Ecto neural progenitor cell (in vitro differentiated cells): Measurements from ENCODE around the gene IZUMO2.
A peak's percentile ranks its signal among the peaks of the same experiment; 100 is the strongest.
"Not testable (repeated sequence)": the region's sequence is repeated elsewhere in the genome, so short reads cannot be mapped to it uniquely, and the experiment has no call there.

ENCODE experiments used
- DNase-seq: peaks from one replicate; pipeline ENCODE4 v3.0.0-alpha.2; 2018; ENCODE audit warnings: low spot score

Gene IZUMO2

GRCh38 chr19:50184196-50184595 is 21.1 kb upstream of the IZUMO2 start:
- no peak for DNase-seq

- no peak for DNase-seq
These were observed 18.0 kb upstream of the IZUMO2 start for GRCh38 chr19:50181121-50181520.

GRCh38 chr19:50178859-50179537 is 15.9 kb upstream of the IZUMO2 start:
- no peak for DNase-seq

GRCh38 chr19:50178320-50178719 is 15.2 kb upstream of the IZUMO2 start:
- DNase-seq, result no peak

- DNase-seq, result no peak
These were observed 13.7 kb upstream of the IZUMO2 start for GRCh38 chr19:50176775-50177174.

GRCh38 chr19:50175924-50176323 is 12.8 kb upstream of the IZUMO2 start:
- no peak for DNase-seq

GRCh38 chr19:50174100-50174793 is 11.2 kb upstream of the IZUMO2 start:
- no peak for DNase-seq

- no peak for DNase-seq
These were observed 10.0 kb upstream of the IZUMO2 start for GRCh38 chr19:50173127-50173526.

GRCh38 chr19:50172726-50173125 is 9.6 kb upstream of the IZUMO2 start:
- DNase-seq, result no peak

GRCh38 chr19:50171752-50172151 is 8.7 kb upstream of the IZUMO2 start:
- DNase-seq, result no peak

GRCh38 chr19:50167314-50167721 is 4.2 kb upstream of the IZUMO2 start:
- DNase-seq, result peak; percentile 79

- no peak for DNase-seq
These were observed 4.0 kb downstream of the IZUMO2 start for GRCh38 chr19:50159078-50159477.

GRCh38 chr19:50158577-50158976 is 4.5 kb downstream of the IZUMO2 start:
- DNase-seq, result no peak

- DNase-seq, result no peak
These were observed 7.5 kb downstream of the IZUMO2 start for GRCh38 chr19:50155520-50156109.

GRCh38 chr19:50154529-50154928 is 8.6 kb downstream of the IZUMO2 start:
- DNase-seq, result no peak

- DNase-seq, result no peak
These were observed 10.5 kb downstream of the IZUMO2 start for GRCh38 chr19:50152578-50152977.

GRCh38 chr19:50148528-50148927 is 14.6 kb downstream of the IZUMO2 start:
- DNase-seq, result no peak

GRCh38 chr19:50147462-50148423 is 15.3 kb downstream of the IZUMO2 start:
- DNase-seq, result peak; percentile 86

- DNase-seq, result not testable (repeated sequence)
These were observed 21.2 kb downstream of the IZUMO2 start for GRCh38 chr19:50141921-50142320.

- DNase-seq, result not testable (repeated sequence)
These were observed 22.8 kb downstream of the IZUMO2 start for GRCh38 chr19:50140118-50140845.

GRCh38 chr19:50136603-50137365 is 26.3 kb downstream of the IZUMO2 start:
- DNase-seq, result not testable (repeated sequence)
